ENCODE results near the gene SPRYD4. TPM values are rescaled to one million over a fixed set of nuclear protein-coding genes. Genes with fewer than 3 reads are reported as not detected.

SPRYD4 gene
- total RNA-seq, 1 experiment from 2014 or later: 4.2 TPM

- TF ChIP-seq KAT7 (CRISPR knock-in tag; IDR thresholded peaks at IDR 0.05; ENCODE audit: borderline replicate concordance): no peak
These were observed 19.3 kb upstream of the SPRYD4 start, which contains the start of gene TIMELESS (continued) for GRCh38 chr12:56448860-56449621.

- ChIA-PET CTCF (interaction anchor here (0.6 to 3.5 kb wide), 11 partner anchors 10 to 260 kb away, joined by 3 to 35 read pairs (median 7); partner anchors contain the start of genes CNPY2, GLS2, SMARCC2 and STAT2), POLR2A (interaction anchor here (0.6 to 3.1 kb wide), 8 partner anchors 11 to 322 kb away, joined by 3 to 19 read pairs (median 4); partner anchors contain the start of genes CNPY2, COQ10A, ESYT1 and RNF41)
- DNase-seq (ENCODE audit: low spot score) (no peak), ATAC-seq (peak; percentile 2)
- Mint-ChIP-seq H3K9me3 (peaks cover 12% of the 10 kb centered on the region), H3K27me3 (ENCODE audit: low read depth) (peaks cover 7% of the 10 kb centered on the region), H3K4me3 (peak overlapping the region; percentile 82), H3K27ac (peak overlapping the region; percentile 97), H3K4me1 (peaks cover 37% of the 10 kb centered on the region), H3K36me3 (peaks cover 20% of the 10 kb centered on the region)
- TF ChIP-seq ZNF423 (CRISPR knock-in tag; IDR thresholded peaks at IDR 0.05) (no peak), USF2 (CRISPR knock-in tag; IDR thresholded peaks at IDR 0.05) (no peak), CREB1 (CRISPR knock-in tag; IDR thresholded peaks at IDR 0.05) (no peak), ZNF232 (CRISPR knock-in tag; IDR thresholded peaks at IDR 0.05) (no peak), EMX1 (CRISPR knock-in tag; IDR thresholded peaks at IDR 0.05) (no peak), CTCF (IDR thresholded peaks at IDR 0.05) (no peak), MXD4 (CRISPR knock-in tag; IDR thresholded peaks at IDR 0.05; ENCODE audit: borderline replicate concordance) (no peak), ZNF121 (CRISPR knock-in tag; IDR thresholded peaks at IDR 0.05) (no peak), SP1 (CRISPR knock-in tag; conservative IDR thresholded peaks at IDR 0.05) (no peak), MYBL2 (CRISPR knock-in tag; IDR thresholded peaks at IDR 0.05) (no peak)
- TF ChIP-seq, protein P1, sequence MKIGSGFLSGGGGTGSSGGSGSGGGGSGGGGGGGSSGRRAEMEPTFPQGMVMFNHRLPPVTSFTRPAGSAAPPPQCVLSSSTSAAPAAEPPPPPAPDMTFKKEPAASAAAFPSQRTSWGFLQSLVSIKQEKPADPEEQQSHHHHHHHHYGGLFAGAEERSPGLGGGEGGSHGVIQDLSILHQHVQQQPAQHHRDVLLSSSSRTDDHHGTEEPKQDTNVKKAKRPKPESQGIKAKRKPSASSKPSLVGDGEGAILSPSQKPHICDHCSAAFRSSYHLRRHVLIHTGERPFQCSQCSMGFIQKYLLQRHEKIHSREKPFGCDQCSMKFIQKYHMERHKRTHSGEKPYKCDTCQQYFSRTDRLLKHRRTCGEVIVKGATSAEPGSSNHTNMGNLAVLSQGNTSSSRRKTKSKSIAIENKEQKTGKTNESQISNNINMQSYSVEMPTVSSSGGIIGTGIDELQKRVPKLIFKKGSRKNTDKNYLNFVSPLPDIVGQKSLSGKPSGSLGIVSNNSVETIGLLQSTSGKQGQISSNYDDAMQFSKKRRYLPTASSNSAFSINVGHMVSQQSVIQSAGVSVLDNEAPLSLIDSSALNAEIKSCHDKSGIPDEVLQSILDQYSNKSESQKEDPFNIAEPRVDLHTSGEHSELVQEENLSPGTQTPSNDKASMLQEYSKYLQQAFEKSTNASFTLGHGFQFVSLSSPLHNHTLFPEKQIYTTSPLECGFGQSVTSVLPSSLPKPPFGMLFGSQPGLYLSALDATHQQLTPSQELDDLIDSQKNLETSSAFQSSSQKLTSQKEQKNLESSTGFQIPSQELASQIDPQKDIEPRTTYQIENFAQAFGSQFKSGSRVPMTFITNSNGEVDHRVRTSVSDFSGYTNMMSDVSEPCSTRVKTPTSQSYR (CRISPR knock-in tag; IDR thresholded peaks at IDR 0.05): no peak
These were observed 18.8 kb upstream of the SPRYD4 start for GRCh38 chr12:56449622-56449984.

GRCh38 chr12:56450241-56450640, 18.1 kb upstream of the SPRYD4 start:
- ATAC-seq (no peak), DNase-seq (ENCODE audit: low spot score) (no peak)
- Mint-ChIP-seq H3K36me3 (peaks cover 15% of the 10 kb centered on the region), H3K4me3 (peak overlapping the region; percentile 82; the same call in 1 of the 2 replicates), H3K27me3 (ENCODE audit: low read depth) (peaks cover 10% of the 10 kb centered on the region), H3K27ac (no peak overlapping the region), H3K4me1 (peaks cover 34% of the 10 kb centered on the region), H3K9me3 (peaks cover 8% of the 10 kb centered on the region; the same call in 1 of the 2 replicates)
- TF ChIP-seq GRHL2 (CRISPR knock-in tag; IDR thresholded peaks at IDR 0.05; ENCODE audit: insufficient replicate concordance, severe bottlenecking) (no peak), NFATC4 (CRISPR knock-in tag; IDR thresholded peaks at IDR 0.05) (no peak), FOXJ3 (CRISPR knock-in tag; IDR thresholded peaks at IDR 0.05; ENCODE audit: borderline replicate concordance) (no peak), TEAD1 (CRISPR knock-in tag; IDR thresholded peaks at IDR 0.05) (no peak), ZNF219 (CRISPR knock-in tag; IDR thresholded peaks at IDR 0.05; ENCODE audit: borderline replicate concordance) (no peak), EMX1 (CRISPR knock-in tag; IDR thresholded peaks at IDR 0.05) (no peak), KAT7 (CRISPR knock-in tag; IDR thresholded peaks at IDR 0.05; ENCODE audit: borderline replicate concordance) (no peak)
- TF ChIP-seq, protein P2, sequence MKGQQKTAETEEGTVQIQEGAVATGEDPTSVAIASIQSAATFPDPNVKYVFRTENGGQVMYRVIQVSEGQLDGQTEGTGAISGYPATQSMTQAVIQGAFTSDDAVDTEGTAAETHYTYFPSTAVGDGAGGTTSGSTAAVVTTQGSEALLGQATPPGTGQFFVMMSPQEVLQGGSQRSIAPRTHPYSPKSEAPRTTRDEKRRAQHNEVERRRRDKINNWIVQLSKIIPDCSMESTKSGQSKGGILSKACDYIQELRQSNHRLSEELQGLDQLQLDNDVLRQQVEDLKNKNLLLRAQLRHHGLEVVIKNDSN (CRISPR knock-in tag; IDR thresholded peaks at IDR 0.05): no peak
- TF ChIP-seq, protein P3, sequence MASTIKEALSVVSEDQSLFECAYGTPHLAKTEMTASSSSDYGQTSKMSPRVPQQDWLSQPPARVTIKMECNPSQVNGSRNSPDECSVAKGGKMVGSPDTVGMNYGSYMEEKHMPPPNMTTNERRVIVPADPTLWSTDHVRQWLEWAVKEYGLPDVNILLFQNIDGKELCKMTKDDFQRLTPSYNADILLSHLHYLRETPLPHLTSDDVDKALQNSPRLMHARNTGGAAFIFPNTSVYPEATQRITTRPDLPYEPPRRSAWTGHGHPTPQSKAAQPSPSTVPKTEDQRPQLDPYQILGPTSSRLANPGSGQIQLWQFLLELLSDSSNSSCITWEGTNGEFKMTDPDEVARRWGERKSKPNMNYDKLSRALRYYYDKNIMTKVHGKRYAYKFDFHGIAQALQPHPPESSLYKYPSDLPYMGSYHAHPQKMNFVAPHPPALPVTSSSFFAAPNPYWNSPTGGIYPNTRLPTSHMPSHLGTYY (CRISPR knock-in tag; IDR thresholded peaks at IDR 0.05): no peak
- TF ChIP-seq, protein P4, sequence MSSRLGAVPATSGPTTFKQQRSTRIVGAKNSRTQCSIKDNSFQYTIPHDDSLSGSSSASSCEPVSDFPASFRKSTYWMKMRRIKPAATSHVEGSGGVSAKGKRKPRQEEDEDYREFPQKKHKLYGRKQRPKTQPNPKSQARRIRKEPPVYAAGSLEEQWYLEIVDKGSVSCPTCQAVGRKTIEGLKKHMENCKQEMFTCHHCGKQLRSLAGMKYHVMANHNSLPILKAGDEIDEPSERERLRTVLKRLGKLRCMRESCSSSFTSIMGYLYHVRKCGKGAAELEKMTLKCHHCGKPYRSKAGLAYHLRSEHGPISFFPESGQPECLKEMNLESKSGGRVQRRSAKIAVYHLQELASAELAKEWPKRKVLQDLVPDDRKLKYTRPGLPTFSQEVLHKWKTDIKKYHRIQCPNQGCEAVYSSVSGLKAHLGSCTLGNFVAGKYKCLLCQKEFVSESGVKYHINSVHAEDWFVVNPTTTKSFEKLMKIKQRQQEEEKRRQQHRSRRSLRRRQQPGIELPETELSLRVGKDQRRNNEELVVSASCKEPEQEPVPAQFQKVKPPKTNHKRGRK (CRISPR knock-in tag; IDR thresholded peaks at IDR 0.05; ENCODE audit: borderline replicate concordance): no peak
- POLR2A ChIA-PET: interaction anchor here (1.0 to 3.1 kb wide), 3 partner anchors 10 to 261 kb away, joined by 4 to 15 read pairs (median 4); partner anchors contain the start of genes RNF41 and SMARCC2
- CTCF ChIA-PET: interaction anchor here (0.6 to 3.5 kb wide), 11 partner anchors 9 to 1133 kb away, joined by 3 to 35 read pairs (median 5); partner anchors contain the start of genes CNPY2, ESYT1 and STAT2
